Measurements from ENCODE around the gene FBN2. TPM values are rescaled to one million over a fixed set of nuclear protein-coding genes. Genes with fewer than 3 reads are reported as not detected.

FBN2 gene
- total and polyA plus RNA-seq, 11 donors = 7.4 to 28.0 (median 9.7) TPM

GRCh38 chr5:128424646-128425045 lies 113.4 kb downstream of the FBN2 start:
- DNase-seq (no peak), ATAC-seq (no peak)
- intact Hi-C loops (cut with DNase I) = no loop called here
- Histone ChIP-seq H3K4me3 (no peak overlapping the region), H3K27ac (no peak overlapping the region), H3K9me3 (peaks cover 0 to 6% (median 0%) of the 10 kb centered on the region in 12 donors), H3K4me1 (peaks cover 0 to 5% (median 0%) of the 10 kb centered on the region in 12 donors), H3K27me3 (no peaks in the 10 kb centered on the region), H3K36me3 (no peaks in the 10 kb centered on the region)
- TF ChIP-seq POLR2A (IDR thresholded peaks at IDR 0.05) = no peak
- TF ChIP-seq CTCF (IDR thresholded peaks at IDR 0.05) = no peak

- Histone ChIP-seq H3K36me3 (no peaks in the 10 kb centered on the region), H3K9me3 (peaks cover 0 to 6% (median 0%) of the 10 kb centered on the region in 12 donors), H3K27me3 (no peaks in the 10 kb centered on the region), H3K27ac (no peak overlapping the region), H3K4me3 (no peak overlapping the region), H3K4me1 (peaks cover 0 to 5% (median 0%) of the 10 kb centered on the region in 12 donors)
- DNase-seq (no peak), ATAC-seq (no peak)
- intact Hi-C loops (cut with DNase I) = no loop called here
- no peak for TF ChIP-seq POLR2A (IDR thresholded peaks at IDR 0.05)
- TF ChIP-seq CTCF (IDR thresholded peaks at IDR 0.05) = no peak
Measured at GRCh38 chr5:128422612-128423011, 115.4 kb downstream of the FBN2 start.

GRCh38 chr5:128414469-128414868 lies 123.6 kb downstream of the FBN2 start:
- Histone ChIP-seq H3K4me3 (no peak overlapping the region), H3K36me3 (no peaks in the 10 kb centered on the region), H3K9me3 (peaks cover 0 to 9% (median 0%) of the 10 kb centered on the region in 12 donors), H3K27ac (no peak overlapping the region), H3K27me3 (no peaks in the 10 kb centered on the region), H3K4me1 (peaks cover 0 to 6% (median 0%) of the 10 kb centered on the region in 12 donors)
- ATAC-seq (no peak), DNase-seq (no peak)
- intact Hi-C loops (cut with DNase I) = no loop called here
- TF ChIP-seq POLR2A (IDR thresholded peaks at IDR 0.05) (no peak), CTCF (IDR thresholded peaks at IDR 0.05) (no peak)

GRCh38 chr5:128413356-128413755 lies 124.7 kb downstream of the FBN2 start:
- TF ChIP-seq POLR2A (IDR thresholded peaks at IDR 0.05) = no peak
- no peak for TF ChIP-seq CTCF (IDR thresholded peaks at IDR 0.05)
- ATAC-seq (no peak), DNase-seq (no peak)
- no peaks in the 10 kb centered on the region for H3K27me3 ChIP-seq
- H3K36me3 ChIP-seq = no peaks in the 10 kb centered on the region
- intact Hi-C loops (cut with DNase I) = no loop called here
- H3K27ac ChIP-seq = no peak overlapping the region
- H3K4me1 ChIP-seq = peaks cover 0 to 15% (median 3%) of the 10 kb centered on the region in 12 donors
- WGBS, 4 donors = 38 to 43% (median 42%) methylated on average over 2 of the region's 2 CpGs
- no peak overlapping the region for H3K4me3 ChIP-seq
- H3K9me3 ChIP-seq = peaks cover 0 to 9% (median 0%) of the 10 kb centered on the region in 12 donors

Measured in heart left ventricle (tissue), 16 donors.